Glomerular visceral epithelial cell (primary cell): ENCODE data around the gene FADS3.
A peak's percentile ranks its signal among the peaks of the same experiment; 100 is the strongest.

Experiments used
- DNase-seq: peaks from one replicate; pipeline ENCODE4 v3.0.0-alpha.2; 2016; ENCODE audit errors: extremely low spot score

Gene FADS3

GRCh38 chr11:61879152-61879551, 12.2 kb downstream of the FADS3 start:
- DNase-seq, result no peak

DNA sequence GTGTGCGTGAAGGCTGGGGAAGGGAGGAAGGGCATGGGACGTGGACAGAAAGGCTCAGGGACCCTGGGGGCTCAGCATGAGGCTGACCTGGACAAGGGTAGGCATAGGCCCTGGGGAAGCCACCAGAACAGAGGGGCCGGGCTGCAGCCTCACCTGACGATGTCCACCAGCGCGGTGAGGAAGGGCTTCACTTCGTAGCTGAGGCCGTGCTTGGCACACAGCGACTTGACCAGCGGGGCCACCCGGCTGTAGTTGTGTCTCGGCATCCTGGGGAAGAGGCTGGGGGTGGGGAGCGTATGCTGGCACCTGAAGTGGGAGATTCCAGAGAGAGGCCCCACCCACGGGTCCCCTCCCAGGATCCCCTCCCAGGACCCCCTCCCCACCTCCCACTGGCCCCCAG, 15.6 kb downstream of the FADS3 start:
- DNase-seq, result no peak

DNA sequence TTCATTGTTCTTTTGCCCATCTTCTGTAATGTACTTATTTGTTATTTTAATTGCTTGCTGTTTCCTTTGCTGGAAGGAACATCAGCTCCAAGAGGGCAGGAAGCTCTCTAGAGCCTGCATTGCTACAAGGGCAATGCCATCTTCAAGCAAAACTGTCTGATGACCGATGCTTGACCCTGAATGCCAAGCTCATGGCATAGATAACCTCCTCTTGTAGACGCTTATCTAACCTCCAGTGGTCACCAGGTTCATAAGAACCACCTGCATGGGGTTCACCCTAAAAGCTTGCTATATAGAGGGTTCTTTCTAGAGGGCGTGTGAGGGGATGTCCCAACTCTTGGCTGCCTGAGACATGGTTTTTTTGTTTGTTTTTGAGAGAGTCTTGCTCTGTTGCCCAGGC, 16.5 kb downstream of the FADS3 start:
- DNase-seq, result no peak

DNA sequence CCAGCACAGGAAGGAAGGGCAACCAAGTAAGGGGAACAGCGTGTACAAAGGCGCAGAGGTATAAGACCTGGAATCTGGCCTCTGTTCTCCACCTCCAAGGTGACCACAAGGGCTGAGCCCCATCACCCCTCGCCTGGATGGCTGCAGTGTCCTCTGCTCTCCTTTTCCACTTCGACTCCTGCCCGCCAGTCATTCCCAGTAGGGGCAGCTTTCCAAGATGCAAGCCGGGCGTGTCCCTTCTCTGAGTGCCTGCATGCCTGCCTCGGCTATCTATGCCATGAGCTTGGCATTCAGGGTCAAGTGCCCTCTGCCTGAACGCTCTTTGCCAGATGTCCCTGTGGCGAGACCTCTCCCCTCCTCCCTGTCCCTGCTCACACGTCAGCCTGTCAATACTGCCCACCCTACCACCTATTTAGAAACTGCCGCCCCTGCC, 17.0 kb downstream of the FADS3 start:
- no peak for DNase-seq

DNA sequence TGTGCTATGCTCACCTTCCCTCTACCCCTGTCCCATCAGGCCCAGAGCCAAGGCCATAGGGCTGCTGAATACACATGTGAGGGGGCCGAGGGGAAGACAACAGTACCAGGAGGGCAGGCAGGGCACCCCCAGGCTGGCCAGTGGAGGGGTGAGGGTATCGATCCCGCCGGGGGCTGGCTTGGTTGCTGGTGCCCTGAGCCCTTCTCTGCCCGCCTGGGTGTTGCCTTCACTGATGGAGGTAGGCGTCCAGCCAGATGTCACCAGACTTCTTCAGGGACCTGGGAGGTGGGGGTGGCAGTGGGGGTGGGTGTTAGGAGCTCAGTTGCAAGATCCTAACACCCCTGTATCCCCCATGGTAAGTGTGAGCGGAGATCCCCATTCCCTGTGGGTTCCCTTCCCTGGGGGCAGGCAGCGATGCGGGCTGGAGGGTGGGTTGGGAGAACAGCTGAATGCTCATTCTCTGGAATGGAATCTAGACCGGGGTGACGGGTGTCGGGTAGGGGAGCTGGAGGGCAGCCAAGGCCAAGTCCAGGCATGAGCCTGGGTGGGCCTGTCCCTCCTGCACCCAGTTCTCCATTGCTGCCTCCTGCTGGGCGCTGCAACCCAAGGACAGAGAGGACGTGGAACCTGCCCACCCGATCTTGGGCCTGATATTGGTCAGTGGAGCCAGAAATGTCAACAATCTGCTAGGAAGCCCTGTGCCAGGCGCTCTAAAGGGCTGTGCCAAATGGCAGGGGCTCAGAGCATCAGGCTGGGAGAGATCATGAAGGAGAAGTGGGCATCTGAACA, 17.6 kb downstream of the FADS3 start:
- no peak for DNase-seq

GRCh38 chr11:61872935-61873565, 18.3 kb downstream of the FADS3 start:
- no peak for DNase-seq

DNA sequence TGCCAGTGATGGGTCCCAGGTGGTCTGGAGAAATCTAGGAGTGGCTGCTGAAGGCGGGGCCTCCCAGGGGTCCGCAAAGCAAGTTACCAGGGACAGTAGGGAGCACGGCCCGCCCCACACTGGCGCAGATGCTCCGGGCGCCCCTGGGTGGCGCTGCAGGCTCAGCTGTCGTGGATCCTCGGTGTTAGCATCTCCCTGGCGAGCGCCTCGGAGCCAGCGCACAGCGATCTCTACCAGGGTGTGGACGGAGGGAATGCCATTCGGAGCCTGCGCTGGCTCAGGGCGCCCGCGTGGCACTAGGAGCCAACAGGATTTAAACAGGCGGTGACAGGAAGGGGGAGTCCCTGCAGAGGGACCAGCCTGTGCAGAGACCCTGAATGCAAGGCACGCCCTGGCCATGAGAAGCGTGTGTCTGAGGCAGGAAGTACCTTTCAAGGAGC, 20.2 kb downstream of the FADS3 start:
- DNase-seq, result peak; percentile 81

GRCh38 chr11:61870541-61871031, 20.8 kb downstream of the FADS3 start:
- no peak for DNase-seq

DNA sequence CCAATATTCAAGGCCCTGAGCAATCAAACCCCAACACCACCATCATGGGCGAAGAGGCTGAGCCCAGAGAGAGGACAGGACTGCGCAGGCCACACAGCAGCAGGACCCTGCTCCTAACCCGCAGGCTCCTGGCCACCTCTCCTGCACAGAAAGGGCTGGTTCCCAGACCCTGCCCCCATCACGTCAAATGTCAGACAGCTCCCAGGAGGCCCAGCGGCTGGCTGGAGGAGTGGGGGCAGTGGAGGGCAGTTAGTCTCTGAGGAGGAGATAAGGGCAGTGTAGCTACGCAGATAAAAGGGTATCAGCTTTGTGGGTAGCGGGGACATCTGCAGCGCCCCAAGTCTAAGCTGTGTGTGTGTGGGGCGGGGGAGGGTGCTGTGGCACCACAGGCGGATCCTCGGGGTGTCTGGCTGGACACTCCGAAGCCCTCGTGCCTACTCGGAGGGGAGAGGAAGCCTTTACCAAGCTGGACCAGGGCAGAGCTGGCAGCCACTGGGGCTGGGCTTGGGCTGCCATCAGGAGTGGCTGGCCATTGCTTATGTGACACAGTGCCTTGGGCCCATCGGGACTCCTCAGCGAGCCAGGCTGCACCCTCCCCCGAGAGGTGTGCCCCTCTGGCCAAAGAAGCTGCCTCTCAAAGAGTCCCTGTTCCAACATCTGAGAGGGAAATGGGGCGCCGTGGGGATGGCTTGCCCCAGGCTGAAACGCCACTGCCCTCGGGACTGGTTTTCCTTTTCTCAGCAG, 21.5 kb downstream of the FADS3 start:
- no peak for DNase-seq

DNA sequence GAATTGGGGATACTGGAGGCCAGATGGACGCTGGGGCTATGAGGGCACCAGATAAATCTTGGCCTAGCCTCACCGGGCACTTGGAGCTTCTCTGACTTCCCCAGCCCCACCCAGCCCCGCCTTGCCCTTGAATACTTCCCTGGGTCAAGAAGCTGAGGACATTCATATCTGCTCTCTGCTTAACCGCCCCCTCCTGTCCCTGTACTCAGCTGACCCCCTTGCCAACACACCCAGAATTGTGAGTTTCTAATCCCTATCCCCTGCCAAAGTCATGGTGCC, 22.0 kb downstream of the FADS3 start:
- no peak for DNase-seq

DNA sequence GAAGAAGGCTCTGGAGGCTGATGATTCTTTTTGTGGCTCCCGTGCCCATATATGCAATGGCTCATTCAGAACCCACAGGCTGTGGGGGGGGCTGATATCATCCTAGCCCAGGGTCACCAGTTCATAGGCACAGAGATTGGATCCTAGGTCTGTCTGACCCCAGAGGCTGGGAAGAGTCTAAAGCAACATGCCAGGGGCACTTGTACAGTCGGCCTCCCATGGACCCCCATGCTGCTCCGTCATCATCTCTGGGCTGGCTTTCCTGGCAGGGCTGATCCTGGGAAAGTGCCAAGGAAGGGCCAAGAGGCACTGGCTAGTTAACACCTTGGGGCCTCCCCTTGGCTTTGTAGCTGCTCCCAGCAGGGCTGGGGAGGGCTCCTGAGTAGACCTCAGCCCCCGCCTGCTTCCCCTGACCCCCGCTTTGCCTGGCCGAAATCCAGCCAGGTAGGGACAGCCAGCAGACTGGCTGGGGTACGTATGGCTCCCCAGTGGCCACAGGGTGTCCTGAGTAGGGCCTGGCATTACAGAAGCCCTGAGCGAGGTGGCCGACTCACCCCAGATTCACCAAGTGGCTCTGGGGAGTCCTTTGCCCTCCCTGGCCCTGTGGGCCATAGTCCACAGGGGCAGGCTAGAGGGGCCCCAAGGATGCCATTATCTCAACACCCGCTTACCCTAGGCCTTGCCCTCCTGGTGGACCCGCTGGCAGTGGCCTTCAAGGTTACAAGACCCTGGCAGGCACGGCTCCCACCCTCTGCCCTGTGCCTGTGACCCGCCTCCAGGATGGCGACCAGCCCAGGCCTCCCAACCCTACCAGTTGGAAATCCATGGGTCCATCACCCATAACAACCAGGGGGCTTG, 22.5 kb downstream of the FADS3 start:
- DNase-seq, result no peak

DNA sequence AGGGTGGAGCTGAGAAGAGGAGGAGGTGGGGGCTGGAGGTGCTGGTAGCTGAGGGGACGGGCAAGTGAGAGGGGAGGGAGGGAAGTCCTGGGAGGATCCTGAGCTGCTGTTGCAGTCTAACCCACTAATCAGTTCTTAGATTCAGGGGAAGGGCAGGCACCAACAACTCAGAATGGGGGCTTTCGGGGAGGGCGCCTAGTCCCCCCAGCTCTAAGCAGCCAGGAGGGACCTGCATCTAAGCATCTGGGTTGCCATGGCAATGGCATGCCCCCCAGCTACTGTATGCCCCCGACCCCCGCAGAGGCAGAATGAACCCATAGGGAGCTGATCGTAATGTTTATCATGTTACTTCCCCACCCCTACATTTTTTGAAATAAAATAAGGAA, 24.4 kb downstream of the FADS3 start:
- no peak for DNase-seq

DNA sequence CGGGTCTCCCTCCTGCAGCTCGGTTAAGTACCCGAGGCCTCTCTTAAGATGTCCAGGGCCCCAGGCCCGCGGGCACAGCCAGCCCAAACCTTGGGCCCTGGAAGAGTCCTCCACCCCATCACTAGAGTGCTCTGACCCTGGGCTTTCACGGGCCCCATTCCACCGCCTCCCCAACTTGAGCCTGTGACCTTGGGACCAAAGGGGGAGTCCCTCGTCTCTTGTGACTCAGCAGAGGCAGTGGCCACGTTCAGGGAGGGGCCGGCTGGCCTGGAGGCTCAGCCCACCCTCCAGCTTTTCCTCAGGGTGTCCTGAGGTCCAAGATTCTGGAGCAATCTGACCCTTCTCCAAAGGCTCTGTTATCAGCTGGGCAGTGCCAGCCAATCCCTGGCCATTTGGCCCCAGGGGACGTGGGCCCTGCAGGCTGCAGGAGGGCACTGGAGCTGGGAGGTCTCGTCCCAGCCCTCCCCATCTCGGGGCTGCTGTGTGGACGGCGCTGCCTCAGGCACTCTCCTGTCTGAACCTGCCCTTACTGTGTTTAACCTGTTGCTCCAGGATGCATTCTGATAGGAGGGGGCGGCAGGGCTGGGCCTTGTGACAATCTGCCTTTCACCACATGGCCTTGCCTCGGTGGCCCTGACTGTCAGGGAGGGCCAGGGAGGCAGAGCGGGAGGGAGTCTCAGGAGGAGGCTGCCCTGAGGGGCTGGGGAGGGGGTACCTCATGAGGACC, 25.0 kb downstream of the FADS3 start:
- DNase-seq, result no peak

DNA sequence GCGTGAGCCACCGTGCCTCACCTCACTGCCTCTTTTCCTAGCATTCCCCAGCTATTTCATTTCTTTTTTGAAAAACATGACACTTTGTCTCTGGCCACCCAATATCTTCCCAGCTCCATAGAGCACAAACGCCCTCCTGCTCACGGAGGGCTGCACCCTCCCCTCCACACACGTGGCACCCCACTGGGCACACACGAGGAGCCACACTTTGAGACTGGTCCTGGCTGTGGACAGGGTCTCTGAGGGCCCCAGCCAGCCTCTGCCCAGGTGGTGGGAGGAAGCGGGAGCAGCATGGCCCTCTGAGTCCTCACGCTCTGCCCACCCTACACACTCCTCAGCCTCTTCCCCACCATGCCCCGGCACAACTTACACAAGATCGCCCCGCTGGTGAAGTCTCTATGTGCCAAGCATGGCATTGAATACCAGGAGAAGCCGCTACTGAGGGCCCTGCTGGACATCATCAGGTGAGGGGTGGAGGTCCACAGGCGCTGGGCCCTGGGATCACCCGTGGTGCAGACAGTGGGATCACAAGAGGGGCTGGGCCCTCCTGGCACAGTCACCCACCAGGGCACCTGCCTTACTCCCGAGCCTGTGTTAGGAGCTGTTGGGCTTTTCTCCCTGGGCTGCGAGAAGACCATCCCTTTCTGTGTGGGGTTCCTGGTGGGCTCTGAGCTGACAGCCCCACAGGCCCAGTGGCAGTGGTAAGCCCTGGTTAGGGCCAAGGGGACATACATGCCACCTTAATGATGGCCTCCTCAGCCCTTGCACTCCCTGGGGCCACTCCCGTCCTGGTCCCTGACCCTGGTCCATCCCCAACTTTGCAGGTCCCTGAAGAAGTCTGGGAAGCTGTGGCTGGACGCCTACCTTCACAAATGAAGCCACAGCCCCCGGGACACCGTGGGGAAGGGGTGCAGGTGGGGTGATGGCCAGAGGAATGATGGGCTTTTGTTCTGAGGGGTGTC, 26.2 kb downstream of the FADS3 start:
- no peak for DNase-seq

GRCh38 chr11:61863548-61864081, 27.7 kb downstream of the FADS3 start:
- no peak for DNase-seq

DNA sequence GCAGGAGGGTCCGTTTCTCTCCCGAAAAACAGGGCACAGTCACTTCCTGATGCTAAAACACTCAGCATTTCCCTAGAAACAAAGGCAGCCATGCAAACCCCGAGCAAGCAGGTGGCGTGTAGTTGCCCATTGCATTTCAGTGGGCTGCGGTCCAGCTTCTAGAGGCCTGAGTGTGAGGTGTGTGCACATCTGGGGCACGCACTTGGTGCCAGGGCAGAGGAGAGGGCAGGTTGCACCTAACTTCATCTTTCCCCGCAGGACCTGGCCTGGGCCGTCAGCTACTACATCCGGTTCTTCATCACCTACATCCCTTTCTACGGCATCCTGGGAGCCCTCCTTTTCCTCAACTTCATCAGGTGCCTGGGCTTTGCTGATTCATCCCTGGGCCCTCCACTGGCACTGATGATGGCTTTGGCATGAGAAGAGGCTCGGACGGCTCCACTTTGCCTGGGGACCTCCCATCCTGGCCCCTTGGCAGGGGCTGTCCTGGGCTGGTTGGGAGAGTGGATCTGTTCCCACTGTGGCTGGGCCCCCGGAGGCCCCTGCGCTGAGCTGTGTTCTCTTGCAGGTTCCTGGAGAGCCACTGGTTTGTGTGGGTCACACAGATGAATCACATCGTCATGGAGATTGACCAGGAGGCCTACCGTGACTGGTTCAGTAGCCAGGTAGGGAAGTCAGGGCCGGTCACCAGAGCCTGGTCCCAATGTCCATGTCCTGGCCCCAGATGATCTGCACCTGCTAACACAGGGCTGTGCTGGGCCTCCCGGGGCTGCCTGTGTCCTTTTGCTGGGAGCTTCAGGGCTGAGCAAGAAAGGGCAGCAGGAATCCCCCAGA, 28.4 kb downstream of the FADS3 start:
- no peak for DNase-seq

- no peak for DNase-seq
Observed at GRCh38 chr11:61861634-61862033, 29.7 kb downstream of the FADS3 start.

DNA sequence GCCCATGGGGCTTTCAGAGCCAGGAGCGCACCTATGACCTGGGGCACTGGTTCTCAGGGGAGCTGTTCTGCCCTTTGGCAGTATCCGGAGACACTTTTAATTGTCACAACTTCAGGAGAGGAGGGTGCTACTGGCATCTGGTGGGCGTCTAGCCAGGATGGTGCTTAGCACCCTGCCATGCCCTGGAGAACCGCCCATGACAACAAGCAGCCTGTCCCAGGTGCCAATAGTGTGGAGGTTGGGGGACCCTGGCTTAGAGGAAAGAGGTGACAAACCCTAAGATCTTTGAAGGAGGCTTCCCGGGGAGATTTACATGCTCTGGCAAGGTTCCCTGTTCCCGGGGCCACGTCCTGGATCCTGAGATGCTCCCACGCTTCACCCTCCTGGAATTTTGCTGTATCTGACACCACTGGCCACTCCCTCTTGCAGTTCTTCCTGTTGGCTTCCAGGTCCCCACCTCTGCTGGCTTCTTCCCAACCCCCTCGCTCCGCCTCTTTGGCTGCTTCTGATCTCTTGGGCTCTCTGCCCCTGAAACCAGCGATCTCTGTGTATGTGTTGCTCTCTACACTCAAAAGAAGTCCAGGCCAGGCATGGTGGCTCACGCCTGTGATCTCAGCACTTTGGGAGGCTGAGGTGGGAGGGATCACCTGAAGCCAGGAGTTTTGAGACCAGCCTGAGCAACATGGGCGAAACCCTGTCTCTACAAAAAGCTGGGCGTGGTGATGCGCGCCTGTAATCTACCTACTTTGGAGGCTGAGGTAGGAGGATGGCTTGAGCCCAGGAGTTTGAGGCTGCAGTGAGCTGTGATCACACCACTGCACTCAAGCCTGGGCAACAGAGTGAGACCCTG, 31.1 kb downstream of the FADS3 start:
- DNase-seq, result no peak
